OCI-LY7 (cell line): ENCODE results near the gene KCNJ16. TPM values are rescaled to one million over a fixed set of nuclear protein-coding genes. Genes with fewer than 3 reads are reported as not detected.

Source experiments
- BruUV-seq: library from RNA; stranded (reverse); fragments of 400-500 nt; replicated peaks from 2 replicates; lab custom pipeline; 2021; lab: Mats Ljungman, UMichigan
- CTCF ChIA-PET: fragments of 300-600 bp; sonication (Branson Sonifier 250); formaldehyde crosslinking; loops from one replicate; lab custom pipeline; 2022; ENCODE audit warnings: antibody characterized with exemption; ENCODE audit not compliant: unreplicated experiment; lab: Charles Lee
- POLR2A ChIA-PET: fragments of 300-600 bp; sonication (Branson Sonifier 250); formaldehyde crosslinking; loops from one replicate; lab custom pipeline; 2022; ENCODE audit warnings: antibody characterized with exemption; lab: Charles Lee
- DNase-seq: peaks from one replicate; pipeline ENCODE4 v3.0.0-alpha.2; 2015; ENCODE audit warnings: low spot score
- H2AFZ ChIP-seq: fragments of 200-600 bp; sonication (generic), shearing (Covaris generic); 2 replicates; pipeline ENCODE4 v1.6.1; 2014; ENCODE audit warnings: mild to moderate bottlenecking, antibody characterized with exemption, low read length, moderate library complexity
- H3K27ac ChIP-seq: fragments of 200-600 bp; sonication (generic); 2 replicates; pipeline ENCODE4 v1.5.1; 2014; ENCODE audit warnings: mixed run types, low read depth, mild to moderate bottlenecking, moderate library complexity, low read length, inconsistent platforms; ENCODE audit not compliant: poor library complexity, severe bottlenecking
- H3K36me3 ChIP-seq: fragments of 200-600 bp; sonication (generic); 2 replicates; pipeline ENCODE4 v1.6.1; 2014; ENCODE audit warnings: mild to moderate bottlenecking, antibody characterized with exemption, low read length, moderate library complexity, mixed read lengths; ENCODE audit not compliant: insufficient read depth
- H3K4me1 ChIP-seq: fragments of 200-600 bp; sonication (generic); 2 replicates; pipeline ENCODE4 v1.5.1; 2014; ENCODE audit warnings: mild to moderate bottlenecking, low read length; ENCODE audit not compliant: insufficient read depth, poor library complexity, severe bottlenecking
- H3K4me2 ChIP-seq: fragments of 200-600 bp; sonication (generic); 2 replicates; pipeline ENCODE4 v1.6.1; 2014; ENCODE audit warnings: mild to moderate bottlenecking, low read length
- H3K4me3 ChIP-seq: fragments of 200-600 bp; sonication (generic); 2 replicates; pipeline ENCODE4 v1.5.1; 2014; ENCODE audit warnings: mild to moderate bottlenecking, low read depth, low read length; ENCODE audit not compliant: poor library complexity, severe bottlenecking
- H3K79me2 ChIP-seq: fragments of 200-600 bp; sonication (generic); 2 replicates; pipeline ENCODE4 v1.6.1; 2016; ENCODE audit warnings: low read depth, mild to moderate bottlenecking, low read length, moderate library complexity, mixed read lengths; ENCODE audit not compliant: insufficient read depth
- H3K9me2 ChIP-seq: fragments of 200-600 bp; sonication (generic); 2 replicates; pipeline ENCODE4 v1.6.1; 2016; ENCODE audit warnings: mild to moderate bottlenecking, low read length, mixed read lengths; ENCODE audit not compliant: insufficient read depth
- H3K9me3 ChIP-seq: fragments of 200-600 bp; sonication (generic); 2 replicates; pipeline ENCODE4 v1.6.1; 2014; ENCODE audit warnings: mild to moderate bottlenecking, mixed run types, low read length, mixed read lengths
- H4K20me1 ChIP-seq: fragments of 200-600 bp; sonication (generic); 2 replicates; pipeline ENCODE4 v1.6.1; 2014; ENCODE audit warnings: mild to moderate bottlenecking, antibody characterized with exemption, low read length, moderate library complexity, mixed read lengths; ENCODE audit not compliant: insufficient read depth
- CTCF ChIP-seq: fragments of 200-600 bp; sonication (generic); conservative IDR thresholded peaks from 2 replicates; pipeline ENCODE4 v1.5.1; 2014; ENCODE audit warnings: mild to moderate bottlenecking, antibody characterized with exemption, low read length, moderate library complexity, mixed read lengths
- EZH2phosphoT487 ChIP-seq: fragments of 200-600 bp; sonication (generic); IDR thresholded peaks from 2 replicates; pipeline ENCODE4 v1.6.1; 2018; ENCODE audit warnings: low read depth, borderline replicate concordance, mild to moderate bottlenecking, mixed run types, antibody characterized with exemption, low read length, moderate library complexity, mixed read lengths
- intact Hi-C: fragments of 100-400 bp; cut with micrococcal nuclease; formaldehyde crosslinking; loops from one replicate; pipeline ENCODE4 v1.10.0; 2022; ENCODE audit not compliant: unreplicated experiment
- total RNA-seq, 2 experiments: library from RNA; depleted of rRNA in 1 of 2; stranded (reverse); fragments of >200 nt in 1 of 2; shearing (Covaris generic) in 1 of 2; gene quantifications; 2 replicates each; pipeline ENCODE4 v1.2.3, GENCODE V29; 2014 to 2022

The KCNJ16 gene
- total RNA-seq, 2 experiments from 2014 or later = not detected

- no peaks in the 10 kb centered on the region for H4K20me1 ChIP-seq
- H3K4me1 ChIP-seq = no peaks in the 10 kb centered on the region
- H2AFZ ChIP-seq = peak overlapping the region; percentile 55; the same call in 1 of the 2 replicates
- peak; percentile 5 for DNase-seq
- H3K27ac ChIP-seq = no peak overlapping the region
- no peaks in the 10 kb centered on the region for H3K9me3 ChIP-seq
- ChIA-PET CTCF (no interaction called here), POLR2A (interaction anchor here (0.5 to 1.9 kb wide), 3 partner anchors 14 to 589 kb away, joined by 3 to 4 read pairs (median 4); no protein-coding TSS in a partner anchor)
- no peak overlapping the region for H3K4me3 ChIP-seq
- H3K4me2 ChIP-seq = peak overlapping the region; percentile 51
- H3K9me2 ChIP-seq = no peaks in the 10 kb centered on the region
- H3K79me2 ChIP-seq = no peaks in the 10 kb centered on the region
- intact Hi-C loops = loop anchor here (5.0 kb wide), 1 partner anchor 415 kb away; no protein-coding TSS in a partner anchor
- H3K36me3 ChIP-seq = no peaks in the 10 kb centered on the region
- BruUV-seq = no TSS peak
- TF ChIP-seq CTCF = no peak
- no peak for TF ChIP-seq EZH2phosphoT487
Measured at GRCh38 chr17:70137451-70138230, 62.6 kb downstream of the KCNJ16 start.

GRCh38 chr17:70138291-70138865, 63.4 kb downstream of the KCNJ16 start:
- Histone ChIP-seq H3K79me2 (no peaks in the 10 kb centered on the region), H3K36me3 (no peaks in the 10 kb centered on the region), H3K4me2 (no peak overlapping the region), H3K4me3 (no peak overlapping the region), H3K4me1 (no peaks in the 10 kb centered on the region), H3K9me2 (no peaks in the 10 kb centered on the region), H3K27ac (no peak overlapping the region), H4K20me1 (no peaks in the 10 kb centered on the region), H3K9me3 (no peaks in the 10 kb centered on the region), H2AFZ (no peak overlapping the region)
- intact Hi-C loops = loop anchor here (5.0 kb wide), 1 partner anchor 414 kb away; no protein-coding TSS in a partner anchor
- no TSS peak for BruUV-seq
- no peak for DNase-seq
- ChIA-PET POLR2A (interaction anchor here (0.5 to 2.1 kb wide), 4 partner anchors 14 to 590 kb away, joined by 3 to 6 read pairs (median 4); no protein-coding TSS in a partner anchor), CTCF (no interaction called here)
- TF ChIP-seq EZH2phosphoT487 (no peak), CTCF (no peak)
